Hypothalamus (tissue), 51 donors: ENCODE data around the gene FRMD7.
"Not testable (repeated sequence)": the region's sequence is repeated elsewhere in the genome, so short reads cannot be mapped to it uniquely, and the experiment has no call there.

Experiments
- DNase-seq, 51 donors: peaks; one replicate each; lab custom pipeline; 2025; lab: John Stamatoyannopoulos, UW

Gene FRMD7

GRCh38 chrX:132093239-132093860, 34.5 kb downstream of the FRMD7 start:
- DNase-seq: no peak

GRCh38 chrX:132092439-132093065, 35.3 kb downstream of the FRMD7 start:
- peak in 20 of 51 donors; percentile 0 to 31 (median 2) for DNase-seq

GRCh38 chrX:132090403-132091159, 37.2 kb downstream of the FRMD7 start:
- DNase-seq: no peak

DNA sequence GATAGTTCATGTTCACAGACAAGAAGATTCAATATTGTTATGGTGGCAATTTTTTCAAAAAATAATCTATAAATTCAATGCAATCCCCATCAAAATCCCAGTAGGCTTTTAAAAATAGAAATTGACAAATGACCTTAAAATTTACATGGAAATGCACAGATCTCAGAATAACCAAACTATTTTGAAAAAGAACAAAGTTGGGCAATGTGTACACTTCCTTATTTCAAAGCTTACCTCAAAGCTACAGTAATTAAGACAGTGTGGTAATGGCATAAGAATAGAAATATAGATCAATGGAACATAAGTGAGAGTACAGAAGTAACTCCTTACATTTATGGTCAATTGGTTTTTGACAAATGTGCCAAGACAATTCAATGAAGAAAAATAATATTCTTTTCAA, 39.0 kb downstream of the FRMD7 start:
- DNase-seq: no peak

DNA sequence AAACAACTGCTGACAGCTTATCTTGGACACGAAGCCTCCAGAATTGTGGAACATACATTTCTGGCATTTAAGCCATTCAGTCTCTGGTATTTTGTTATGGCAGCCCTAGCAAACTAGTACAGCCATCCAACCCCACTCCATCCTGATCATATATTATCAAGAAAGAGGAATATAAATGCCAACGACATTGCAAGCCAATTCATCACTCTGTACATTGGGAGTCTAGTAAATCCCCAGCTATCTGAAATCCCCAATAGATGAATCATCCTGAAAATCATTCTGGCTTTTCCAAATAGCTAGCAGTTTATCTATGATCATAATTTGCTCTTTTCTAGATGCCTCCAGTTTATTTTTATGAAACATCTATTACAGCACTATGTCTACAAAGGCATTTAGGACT, 41.1 kb downstream of the FRMD7 start:
- DNase-seq: no peak

GRCh38 chrX:132085786-132086185, 42.0 kb downstream of the FRMD7 start:
- DNase-seq: no peak

GRCh38 chrX:132077912-132078311, 49.9 kb downstream of the FRMD7 start:
- DNase-seq: no peak

- DNase-seq: no peak
These were observed 50.4 kb downstream of the FRMD7 start for GRCh38 chrX:132077414-132077813.

DNA sequence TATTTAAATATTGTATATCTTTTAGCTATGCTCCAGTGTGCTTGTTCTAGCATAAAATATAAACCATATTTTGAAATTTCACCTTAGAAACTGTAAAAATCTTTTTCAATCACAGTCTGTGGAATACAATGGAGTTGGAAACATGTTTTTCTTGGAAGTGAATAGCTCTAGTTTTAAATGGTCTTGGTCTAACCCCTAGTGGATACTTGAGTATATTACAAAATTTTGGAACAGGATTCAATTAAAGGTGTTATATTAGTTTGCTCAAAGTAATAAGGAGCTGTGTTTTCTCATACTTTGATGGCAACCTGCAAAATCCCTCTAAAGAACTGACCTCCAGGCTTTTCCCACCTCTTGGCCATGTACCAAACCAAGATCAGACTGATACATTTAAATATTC, 56.6 kb downstream of the FRMD7 start:
- DNase-seq: no peak

GRCh38 chrX:132068405-132068804, 59.4 kb downstream of the FRMD7 start:
- DNase-seq: no peak

DNA sequence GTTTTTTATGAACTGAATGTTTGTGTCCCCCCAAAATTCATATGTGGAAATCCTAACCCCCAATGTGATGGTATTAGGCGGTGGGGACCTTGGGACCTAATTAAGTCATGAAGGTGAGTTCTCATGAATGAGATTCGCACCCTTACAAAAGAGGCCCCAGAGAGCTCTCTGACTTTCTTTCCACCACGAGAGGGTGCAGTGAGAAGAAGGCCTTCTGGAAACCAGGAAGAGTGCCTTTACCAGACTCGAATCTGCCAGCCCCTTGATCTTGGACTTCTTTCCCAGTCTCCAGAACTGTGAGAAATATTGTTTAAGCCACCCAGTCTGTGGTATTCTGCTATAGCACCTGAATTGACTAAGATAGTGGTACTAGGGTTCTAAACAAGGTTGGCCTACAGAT, 64.0 kb downstream of the FRMD7 start:
- no peak for DNase-seq

DNA sequence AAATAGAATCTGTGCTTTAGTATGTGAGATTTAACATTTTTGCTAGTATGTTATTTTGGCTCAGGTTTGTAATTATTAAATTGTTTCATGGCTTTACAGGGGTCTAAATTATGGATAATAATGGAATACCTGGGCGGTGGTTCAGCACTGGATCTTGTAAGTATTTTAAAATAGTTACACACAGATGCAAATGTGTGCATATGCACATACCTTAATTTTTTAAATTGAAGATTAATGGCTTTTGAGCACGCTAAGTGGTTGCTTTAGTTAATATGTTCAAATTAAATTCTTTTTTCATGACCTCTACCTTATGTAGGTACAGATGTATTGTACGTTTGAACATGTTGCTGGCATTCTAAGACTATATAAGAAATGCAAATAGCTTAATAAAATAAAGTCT, 64.5 kb downstream of the FRMD7 start:
- DNase-seq: no peak

- DNase-seq: no peak
These were observed 67.8 kb downstream of the FRMD7 start for GRCh38 chrX:132059973-132060540.

DNA sequence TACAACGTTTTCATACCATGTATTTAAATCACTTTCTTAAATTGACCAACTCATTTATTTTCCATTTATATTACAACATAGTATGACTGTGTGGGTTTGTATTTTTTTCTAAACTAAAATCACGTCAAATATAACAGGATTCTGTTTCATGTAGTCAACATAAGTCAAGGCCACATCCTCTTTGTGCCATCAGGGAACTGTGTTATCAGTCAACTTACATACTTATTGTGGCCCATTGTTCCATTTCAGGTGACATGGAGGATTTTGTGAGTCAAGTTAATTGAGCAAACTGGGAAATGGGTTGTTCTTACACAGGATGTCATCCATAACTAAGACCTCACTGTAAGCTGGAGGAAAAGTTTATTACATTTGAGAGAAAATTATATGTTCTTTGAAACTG, 68.8 kb downstream of the FRMD7 start:
- no peak for DNase-seq

- no peak for DNase-seq
These were observed 69.8 kb downstream of the FRMD7 start for GRCh38 chrX:132058050-132058449.

DNA sequence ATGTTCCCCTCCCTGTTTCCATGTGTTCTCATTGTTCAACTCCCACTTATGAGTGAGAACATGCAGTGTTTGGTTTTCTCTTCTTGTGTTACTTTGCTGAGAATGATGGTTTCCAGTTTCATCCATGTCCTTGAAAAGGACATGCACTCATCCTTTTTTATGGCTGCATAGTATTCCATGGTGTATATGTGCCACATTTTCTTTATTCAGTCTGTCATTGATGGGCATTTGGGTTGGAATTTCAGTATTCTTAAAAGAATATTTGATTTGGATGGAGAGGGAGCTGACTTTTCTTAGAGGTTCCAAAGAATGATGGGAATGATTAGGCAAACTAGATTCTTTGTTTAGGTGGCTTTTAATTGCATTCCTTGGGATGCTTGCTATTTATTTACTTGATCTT, 76.0 kb downstream of the FRMD7 start:
- DNase-seq: not testable (repeated sequence)

DNA sequence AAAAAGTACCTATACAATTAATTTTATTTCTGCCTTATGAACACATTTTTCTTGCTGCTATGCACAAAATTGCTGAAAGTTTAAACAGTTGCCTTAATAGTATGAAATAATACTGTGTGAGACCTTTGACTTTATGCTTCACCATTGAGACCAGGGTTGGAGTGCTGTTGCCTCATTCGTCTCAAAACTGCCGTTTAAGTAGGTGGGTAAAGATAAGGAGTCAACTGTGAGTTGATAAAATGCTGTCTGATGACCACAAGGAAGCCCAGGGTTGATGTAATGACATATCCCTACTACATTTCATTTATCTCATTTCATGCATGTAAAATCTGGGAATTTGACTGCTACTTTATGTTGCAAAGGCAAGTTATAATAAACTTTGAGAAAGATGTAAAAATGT, 81.3 kb downstream of the FRMD7 start:
- DNase-seq: no peak

DNA sequence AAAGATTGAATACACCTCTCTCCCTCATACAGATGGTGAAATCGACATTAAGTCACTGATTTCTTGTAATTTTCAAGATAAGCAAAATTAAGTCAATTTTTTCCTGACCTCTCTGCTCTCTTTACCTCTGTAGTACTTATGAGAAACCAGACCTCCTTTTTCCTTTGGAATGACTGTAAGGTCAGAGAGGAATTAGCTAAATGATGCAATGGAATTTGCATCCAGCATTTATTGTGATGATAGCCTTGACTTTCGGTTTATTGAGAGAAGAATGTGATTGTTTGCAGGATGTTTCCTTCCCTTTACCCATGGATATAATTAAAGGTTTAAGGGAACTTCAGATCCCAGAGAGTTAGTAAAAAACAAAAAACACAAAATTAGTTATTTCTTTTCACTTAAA, 82.4 kb downstream of the FRMD7 start:
- DNase-seq: no peak

DNA sequence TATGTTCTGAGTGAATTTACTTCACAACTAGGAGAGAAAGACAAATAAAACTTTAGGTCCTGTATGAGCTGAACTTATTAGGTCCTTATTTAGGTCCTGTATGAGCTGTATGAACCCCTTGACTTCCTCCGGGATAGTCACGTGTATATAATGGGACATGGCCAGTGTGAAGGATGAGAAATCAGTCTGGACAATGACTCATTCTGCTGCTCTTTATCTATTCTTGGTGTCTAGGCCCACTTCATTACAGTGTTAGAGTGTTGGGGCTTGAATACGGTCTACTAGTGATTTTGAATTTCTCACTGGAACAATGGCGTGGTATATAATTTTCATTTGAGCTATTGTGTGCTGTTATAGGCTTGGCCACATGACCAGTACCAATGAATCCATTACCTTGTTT, 82.9 kb downstream of the FRMD7 start:
- DNase-seq: no peak

GRCh38 chrX:132043977-132044376, 83.8 kb downstream of the FRMD7 start:
- DNase-seq: no peak

GRCh38 chrX:132041015-132041414, 86.8 kb downstream of the FRMD7 start:
- no peak for DNase-seq

- DNase-seq: no peak
These were observed 87.8 kb downstream of the FRMD7 start for GRCh38 chrX:132040066-132040465.
